Stimulated activated naive CD8-positive, alpha-beta T cell treated with anti-CD3 and anti-CD28 coated beads, Interleukin-15, Interleukin-2, amounts not matched to agents 100 U/mL and 50 U/mL, for 24 hours (primary cell): ENCODE measurements around the gene TFF3.

Source experiments
- ATAC-seq: fragments of 150-1000 bp; cut with Tn5 transposase; one replicate; pipeline ENCODE4 v1.10.0; 2021
- DNase-seq: peaks from one replicate; pipeline ENCODE4 v3.0.0; 2021

Gene TFF3

GRCh38 chr21:42346866-42347600, 31.8 kb upstream of the TFF3 start:
- DNase-seq (no peak), ATAC-seq (no peak)

GRCh38 chr21:42346441-42346840, 31.2 kb upstream of the TFF3 start:
- ATAC-seq = no peak
- DNase-seq = no peak

DNA sequence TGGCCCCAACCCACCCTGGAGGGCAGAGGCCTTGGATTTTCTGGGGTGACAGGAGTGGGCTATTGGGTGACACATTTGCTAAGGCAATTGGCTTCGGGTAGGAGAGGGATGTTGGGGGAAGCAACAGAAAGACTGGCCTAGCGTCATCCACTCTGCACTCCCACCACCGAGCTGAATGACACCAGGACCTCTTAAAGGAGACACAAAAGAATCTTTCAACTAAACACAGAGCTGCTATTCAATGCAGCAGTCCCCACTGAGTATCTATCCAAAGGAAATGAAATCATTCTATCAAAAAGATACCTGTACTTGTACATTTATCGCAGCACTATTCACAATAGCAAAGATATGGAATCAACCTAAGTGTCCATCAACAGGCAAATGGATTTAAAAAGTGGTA, 29.4 kb upstream of the TFF3 start:
- ATAC-seq = no peak
- no peak for DNase-seq

DNA sequence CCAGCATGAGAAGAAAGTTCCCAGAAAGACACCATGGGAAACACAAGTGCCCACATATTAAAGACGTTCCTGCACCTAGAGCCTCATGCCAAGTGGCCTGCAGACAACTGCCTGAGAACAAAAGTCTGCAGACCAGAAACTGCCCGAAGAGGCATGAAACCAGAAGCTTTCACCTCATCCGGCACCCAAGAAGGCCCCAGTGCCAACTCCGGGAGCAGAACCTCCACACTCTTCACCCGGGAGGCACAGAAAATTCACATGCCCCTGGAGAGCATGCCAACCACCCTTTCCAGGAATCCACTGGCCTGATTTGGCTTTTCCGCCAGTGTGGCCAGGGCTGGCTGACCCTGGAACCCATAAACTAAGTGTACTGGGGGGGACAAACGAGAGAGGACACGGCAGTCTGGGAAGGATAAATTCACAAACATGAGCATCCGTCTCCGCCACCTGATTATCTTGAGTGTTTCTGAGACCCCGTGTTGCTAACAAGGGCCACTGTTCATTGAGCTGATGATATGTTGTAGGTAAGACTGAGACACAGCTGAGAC, 28.8 kb upstream of the TFF3 start:
- no peak for ATAC-seq
- no peak for DNase-seq

DNA sequence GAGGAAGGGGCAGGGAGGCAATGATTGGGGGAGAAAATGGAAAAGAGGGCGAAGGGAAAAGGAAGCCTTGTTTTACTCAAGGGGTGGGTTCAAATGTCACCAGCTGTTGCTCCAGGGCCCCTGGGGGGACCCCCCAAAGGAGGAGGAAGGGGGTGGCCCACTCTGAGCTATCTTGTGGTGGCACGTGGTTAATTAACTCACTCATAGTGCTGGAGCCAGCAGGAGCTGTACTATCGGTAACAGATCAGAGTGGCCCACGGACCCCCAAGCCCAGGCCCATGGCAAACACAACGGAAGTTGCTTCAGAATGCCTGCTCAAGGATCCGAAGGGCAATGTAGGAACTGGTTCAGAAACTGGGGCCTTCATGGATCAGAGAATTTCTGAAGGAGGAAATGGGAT, 28.3 kb upstream of the TFF3 start:
- no peak for ATAC-seq
- DNase-seq = no peak

DNA sequence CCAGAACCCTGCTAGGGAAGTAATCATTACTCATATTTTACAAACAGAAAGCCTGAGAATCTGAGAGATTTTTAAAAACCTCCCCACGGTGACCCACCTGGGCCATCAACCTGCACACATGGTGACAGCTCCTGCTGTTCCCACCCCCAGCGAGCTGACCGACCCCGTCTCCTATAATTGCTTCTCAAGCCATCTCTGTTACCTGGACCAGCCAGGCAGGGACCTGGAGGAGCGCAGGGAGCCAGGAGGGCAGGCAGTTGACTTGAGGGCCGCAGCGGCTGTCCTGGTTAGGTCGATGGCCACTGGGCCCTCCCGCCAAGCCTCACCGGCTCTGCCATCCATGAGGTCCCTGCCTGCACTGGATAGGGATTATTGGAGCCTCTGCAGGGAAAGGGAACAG, 27.9 kb upstream of the TFF3 start:
- DNase-seq (no peak), ATAC-seq (no peak)

DNA sequence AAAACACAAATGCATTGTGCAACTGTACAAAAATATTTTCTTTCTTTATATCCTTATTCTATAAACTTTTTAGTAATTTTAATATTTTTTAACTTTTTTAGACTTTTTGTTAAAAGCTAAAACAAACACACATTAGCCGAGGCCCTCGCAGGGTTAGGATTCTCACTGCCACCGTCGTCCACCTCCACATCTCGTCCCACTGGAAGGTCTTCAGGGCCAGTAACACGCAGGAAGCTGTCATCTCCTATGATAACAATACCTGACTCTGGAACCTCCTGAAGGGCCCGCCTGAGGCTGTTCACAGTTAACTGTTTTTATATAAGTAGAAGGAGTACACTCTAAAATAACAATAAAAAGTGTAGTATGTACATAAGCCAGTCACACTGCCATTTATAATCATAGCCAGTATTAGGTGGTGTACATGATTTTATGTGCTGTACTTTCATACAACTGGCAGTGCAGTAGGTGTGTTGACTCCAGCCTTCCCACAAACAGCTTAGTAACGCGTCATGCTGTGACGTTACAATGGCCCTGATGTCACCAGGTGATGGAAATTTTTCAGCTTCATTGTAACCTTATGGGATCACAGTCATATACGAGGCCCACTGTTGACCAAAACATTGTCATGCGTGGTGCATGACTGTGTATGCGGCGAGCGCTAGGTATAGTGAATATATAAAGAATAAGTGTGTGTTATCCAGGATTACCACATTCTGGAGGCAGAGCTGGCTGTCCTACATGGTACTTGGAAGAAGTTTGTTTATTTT, 26.8 kb upstream of the TFF3 start:
- DNase-seq (no peak), ATAC-seq (no peak)

GRCh38 chr21:42340187-42341050, 25.2 kb upstream of the TFF3 start:
- DNase-seq (no peak), ATAC-seq (no peak)

DNA sequence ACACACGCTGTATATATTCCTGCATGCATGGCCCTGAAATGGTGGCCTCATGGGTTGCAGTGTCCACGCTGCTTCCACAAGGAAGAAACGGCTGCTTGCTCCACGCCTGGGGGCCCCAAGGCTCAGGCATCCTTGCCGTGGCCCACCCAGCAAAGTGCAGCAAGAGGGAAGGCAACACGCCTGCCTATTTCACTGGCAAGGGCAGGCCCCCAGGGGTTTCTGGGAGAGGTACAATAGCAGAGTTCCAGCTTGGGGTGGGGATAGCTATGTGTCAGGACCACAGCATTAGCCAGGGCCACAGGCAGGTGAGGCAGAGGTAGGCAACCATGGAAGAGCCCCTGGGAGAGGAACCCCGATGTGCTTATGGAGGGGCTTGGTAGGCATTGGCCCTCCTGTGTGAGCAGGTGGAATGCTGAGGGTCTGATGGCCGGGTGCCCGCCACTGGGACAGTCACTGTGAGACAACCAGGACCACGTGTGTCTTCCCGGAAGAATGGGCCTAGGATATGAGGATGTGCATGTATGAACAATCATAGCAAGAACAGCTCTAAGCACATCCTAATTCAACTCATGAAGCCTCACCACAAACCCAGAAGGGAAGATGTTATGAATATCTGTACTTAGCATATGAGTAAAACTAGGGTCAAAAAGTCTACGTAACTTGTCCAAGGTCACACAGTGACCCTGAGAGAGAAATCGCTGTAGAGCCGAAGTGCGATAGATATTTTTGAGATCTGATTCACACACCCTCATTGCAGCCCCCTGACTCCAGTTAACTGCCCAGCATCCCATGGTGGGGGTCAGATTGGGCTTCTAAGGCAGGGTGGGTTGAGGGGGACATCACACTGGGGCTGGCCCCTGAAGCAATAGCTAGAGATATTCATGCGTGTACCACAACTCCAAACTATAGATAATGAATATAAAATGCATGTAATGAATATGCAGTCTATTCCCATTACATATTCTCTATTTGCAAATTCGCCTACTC, 23.8 kb upstream of the TFF3 start:
- DNase-seq (no peak), ATAC-seq (peak; percentile 26)

DNA sequence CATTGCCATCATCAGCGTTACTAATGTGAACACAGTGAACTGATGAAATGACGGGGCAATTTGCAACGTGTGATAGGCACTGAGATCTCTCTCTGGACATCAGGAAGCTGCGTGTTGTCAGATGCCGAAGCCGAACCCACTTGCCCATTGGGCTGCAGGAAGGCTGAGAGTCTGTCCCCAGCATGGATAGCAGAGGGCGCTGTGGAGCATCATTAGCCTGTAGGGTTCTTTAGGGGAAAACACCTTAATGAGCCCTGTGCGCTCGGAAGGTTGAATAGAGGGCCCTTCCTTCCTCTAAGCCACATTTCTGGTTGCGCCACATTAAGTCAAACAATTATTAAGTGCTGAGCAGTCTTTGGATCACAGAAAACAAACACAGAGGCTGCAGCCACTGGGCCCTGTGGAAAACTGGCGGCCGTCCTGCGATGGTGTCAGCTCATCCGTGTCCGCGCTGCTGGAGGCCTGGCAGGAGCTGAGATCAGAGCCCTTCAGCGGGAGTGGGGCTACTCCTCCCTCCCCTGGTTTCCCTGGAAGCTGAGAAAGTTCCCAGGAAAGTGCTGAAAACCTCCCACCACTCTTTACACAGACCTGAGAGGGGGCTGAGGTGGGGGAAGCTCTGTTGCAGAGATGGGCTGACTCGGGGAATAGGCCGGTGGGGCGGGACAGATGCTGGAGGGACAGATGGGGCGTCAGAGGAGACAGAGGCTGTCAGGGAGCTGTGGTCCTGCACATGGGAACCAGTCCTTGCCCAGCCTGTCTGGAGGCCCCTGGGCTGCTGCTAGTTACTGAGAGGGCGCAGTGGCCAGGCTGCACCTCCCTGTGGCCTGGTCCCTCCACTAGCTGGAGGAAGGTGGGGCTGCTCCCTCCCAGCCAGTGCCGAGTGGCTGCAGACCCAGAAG, 22.9 kb upstream of the TFF3 start:
- ATAC-seq (peak; percentile 84), DNase-seq (peak; percentile 87)

DNA sequence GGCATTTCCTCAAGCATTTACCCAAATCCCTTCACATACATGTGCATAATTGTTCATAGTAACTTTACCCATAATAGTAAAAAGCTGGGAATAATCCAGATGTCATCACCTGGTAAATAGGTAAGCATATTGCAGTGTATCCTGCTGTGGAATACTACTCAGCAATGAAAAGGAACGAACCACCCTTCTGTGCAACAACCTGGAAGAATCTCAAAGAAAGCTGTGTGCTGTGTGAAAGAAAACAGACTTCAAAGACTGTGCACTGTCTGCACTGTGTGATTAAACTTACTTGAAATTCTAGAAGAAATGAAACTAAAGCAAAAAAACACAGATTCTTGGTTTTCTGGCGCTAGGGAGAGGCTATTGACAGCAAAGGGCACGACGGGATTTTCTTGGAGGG, 22.1 kb upstream of the TFF3 start:
- no peak for ATAC-seq
- no peak for DNase-seq

DNA sequence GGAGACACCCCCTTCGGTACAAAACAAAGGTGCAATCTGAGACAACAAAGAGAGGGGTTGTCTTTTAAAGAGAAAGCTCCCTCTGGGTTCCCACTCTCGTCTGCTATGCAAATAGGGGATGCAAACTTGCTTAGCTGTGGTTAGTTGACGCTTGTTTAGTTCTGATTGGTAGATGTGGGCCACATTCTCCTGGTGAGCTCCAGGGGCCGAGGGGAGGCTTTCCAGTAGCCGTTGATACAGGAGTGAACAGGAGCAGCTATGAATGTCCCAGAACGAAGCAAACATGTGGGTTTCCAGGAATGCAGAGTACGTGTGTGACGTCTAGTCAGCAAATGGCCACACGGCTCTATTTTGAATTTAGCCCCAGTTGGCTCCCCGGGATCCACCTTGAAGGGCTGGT, 20.8 kb upstream of the TFF3 start:
- DNase-seq = no peak
- ATAC-seq = no peak

DNA sequence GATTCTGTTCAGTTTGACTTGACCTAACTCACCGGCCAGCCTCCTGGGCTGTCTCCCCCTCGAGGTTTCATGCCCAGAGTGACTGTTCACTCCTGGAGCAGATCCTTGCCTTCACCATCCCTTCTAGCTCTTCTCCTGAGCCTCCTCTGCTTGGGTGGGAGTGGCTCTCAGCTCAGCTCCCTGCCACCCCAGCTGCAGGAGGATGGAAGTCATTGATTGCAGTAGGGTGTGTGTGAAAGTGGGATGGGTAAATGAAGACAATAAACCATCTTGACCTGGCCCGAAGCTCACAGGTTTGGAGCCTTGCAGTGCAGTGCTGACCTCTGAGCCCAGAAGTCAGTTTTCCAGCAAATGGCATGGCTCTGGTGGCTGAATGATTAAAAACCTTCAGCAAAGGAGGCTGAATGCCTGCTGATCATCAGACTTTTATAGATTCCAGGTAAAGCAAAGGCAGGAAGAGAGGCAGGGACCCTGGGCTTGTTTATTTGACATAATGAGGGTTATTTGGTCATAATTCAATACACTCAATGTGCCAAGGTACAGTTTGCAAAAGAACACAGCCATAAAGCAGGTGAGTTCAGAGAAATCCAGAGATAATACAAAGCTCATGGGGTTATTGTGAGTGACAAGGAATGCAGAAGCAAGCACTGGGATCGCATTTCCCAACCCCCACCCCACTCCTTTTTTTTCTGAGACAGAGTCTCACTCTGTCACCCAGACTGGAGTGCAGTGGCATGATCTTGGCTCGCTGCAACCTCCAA, 17.5 kb upstream of the TFF3 start:
- DNase-seq (no peak), ATAC-seq (no peak)

DNA sequence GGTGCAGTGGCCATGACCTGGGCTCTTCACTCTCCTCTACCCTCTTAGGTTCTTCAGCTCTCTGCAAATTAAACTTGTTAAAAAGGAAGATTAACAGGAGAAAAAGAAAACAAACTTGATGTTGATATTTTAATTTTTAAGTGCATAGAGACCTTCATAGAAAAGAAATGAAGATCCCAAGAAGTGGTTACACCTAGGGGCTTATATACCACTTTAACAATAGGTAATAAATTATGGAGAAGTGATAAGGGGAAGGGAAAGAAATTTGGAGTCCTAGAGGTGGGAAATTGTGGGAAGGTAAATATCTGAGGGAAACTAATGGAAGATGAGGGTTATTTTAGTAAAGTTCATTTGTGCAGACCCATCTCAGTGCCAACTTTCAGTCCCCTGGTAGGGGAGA, 16.5 kb upstream of the TFF3 start:
- no peak for ATAC-seq

DNA sequence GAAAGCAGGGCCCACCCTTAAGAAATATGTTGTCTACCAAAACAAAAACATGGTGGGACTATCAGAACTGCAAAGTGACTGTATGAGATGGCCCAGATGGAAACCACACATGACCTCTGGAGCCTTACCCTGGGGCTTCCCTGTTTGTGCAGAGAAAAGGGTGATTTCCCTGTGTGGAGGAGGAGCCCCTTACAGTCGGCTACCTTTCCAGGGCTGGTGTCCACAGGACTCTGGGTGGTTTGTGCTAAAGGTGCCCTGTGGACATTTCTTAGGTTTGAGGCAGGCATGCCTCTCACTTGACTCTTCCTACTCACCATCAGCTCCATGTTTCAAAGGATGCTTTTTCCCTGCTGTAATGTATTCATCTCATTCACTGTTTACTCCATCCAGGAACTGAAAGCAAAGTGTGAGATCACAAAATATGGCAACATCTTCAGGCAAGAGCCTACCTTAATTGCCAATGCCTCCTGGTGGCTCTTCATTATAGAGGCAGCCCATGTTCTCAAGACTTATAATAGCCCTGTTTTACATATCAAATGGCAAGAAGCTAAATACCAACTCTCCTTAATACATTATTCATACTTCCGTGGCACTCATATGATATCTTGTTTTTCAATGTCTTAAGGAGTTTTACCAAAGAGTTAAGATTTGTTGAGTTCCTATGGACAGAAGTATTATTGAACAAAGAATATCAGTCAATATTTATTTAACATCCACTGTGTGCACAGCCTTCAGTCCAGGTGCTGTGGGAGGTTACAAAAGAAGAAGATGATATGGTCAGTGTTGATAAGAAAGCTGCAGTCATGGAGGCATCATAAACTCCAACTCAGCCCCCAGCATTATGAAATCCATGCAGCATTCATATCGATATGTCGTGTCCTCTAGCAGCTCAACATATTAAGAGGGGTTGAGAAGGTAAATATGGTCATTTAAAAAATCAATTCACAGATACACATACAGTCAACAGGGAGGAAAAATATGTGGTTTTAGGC, 15.5 kb upstream of the TFF3 start:
- ATAC-seq (no peak), DNase-seq (no peak)

More for the DNA sequence above, 16.5 kb upstream of the TFF3 start:
- DNase-seq = no peak

- DNase-seq (no peak), ATAC-seq (no peak)
These were observed 9.7 kb upstream of the TFF3 start for GRCh38 chr21:42324896-42325295.

- ATAC-seq (no peak), DNase-seq (no peak)
These were observed 6.6 kb upstream of the TFF3 start for GRCh38 chr21:42321845-42322244.

DNA sequence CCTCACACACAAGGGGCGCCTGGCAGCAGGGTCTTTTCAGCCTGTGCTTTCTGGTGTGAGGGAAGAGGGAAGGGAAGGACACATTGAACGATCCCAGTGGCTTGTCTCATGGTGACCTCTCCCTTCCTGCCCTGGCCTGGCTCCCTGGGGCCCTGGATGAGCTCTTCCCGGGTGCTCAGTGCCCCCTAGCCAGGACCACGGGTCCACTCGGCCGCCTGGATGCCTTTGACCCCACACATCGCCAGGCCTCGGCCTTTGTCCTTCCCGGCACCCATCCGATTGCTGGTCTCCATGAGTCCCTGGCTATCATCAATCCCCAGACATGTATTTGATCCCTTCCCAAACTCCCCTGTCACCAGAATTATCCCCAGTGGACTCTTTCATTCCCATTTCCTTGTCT, 6.0 kb upstream of the TFF3 start:
- no peak for ATAC-seq
- DNase-seq = no peak
